GM12878 (cell line): Measurements from ENCODE around the gene FAAP100. TPM values are rescaled to one million over a fixed set of nuclear protein-coding genes. Genes with fewer than 3 reads are reported as not detected.

ENCODE experiments used
- ATAC-seq: fragments of 200-7000 bp; cut with Tn5 transposase; 3 replicates; pipeline ENCODE4 v1.9.1; 2020; ENCODE audit warnings: mild to moderate bottlenecking, moderate library complexity
- BruUV-seq: library from RNA; stranded (reverse); fragments of 400-500 nt; replicated peaks from 2 replicates; lab custom pipeline; 2021; lab: Mats Ljungman, UMichigan
- CTCF ChIA-PET: fragments of 300-600 bp; sonication (Branson Sonifier 250); formaldehyde crosslinking; extraction: SDS; loops from one replicate; lab custom pipeline; 2021; ENCODE audit warnings: inconsistent platforms; lab: Yijun Ruan, JAX
- POLR2A ChIA-PET: fragments of 350-600 bp; formaldehyde crosslinking; extraction: SDS; loops from one replicate; lab custom pipeline; 2021; ENCODE audit warnings: inconsistent platforms; lab: Charles Lee
- RAD21 ChIA-PET: fragments of 300-600 bp; sonication (Branson Sonifier 250); formaldehyde crosslinking; loops from one replicate; lab custom pipeline; 2023; ENCODE audit warnings: antibody characterized with exemption; ENCODE audit not compliant: unreplicated experiment; lab: Charles Lee
- SMC1A ChIA-PET: fragments of 300-600 bp; sonication (Branson Sonifier 250); formaldehyde crosslinking; loops from one replicate; lab custom pipeline; 2023; ENCODE audit not compliant: unreplicated experiment, uncharacterized antibody; lab: Charles Lee
- DNase-seq: peaks from one replicate; pipeline ENCODE4 v3.0.0-alpha.2; 2011; ENCODE audit warnings: low read depth, low spot score
- FAIRE-seq: peaks from 3 replicates; lab custom pipeline; 2011; peaks lifted over from hg19 to GRCh38; lab: Jason Lieb, UNC
- H2AFZ ChIP-seq: 2 replicates; pipeline ENCODE4 v1.6.0; 2011; ENCODE audit warnings: low read depth, low read length, control low read depth; ENCODE audit not compliant: control insufficient read depth
- H3K27ac ChIP-seq: 2 replicates; pipeline ENCODE4 v1.5.1; 2011; ENCODE audit warnings: control low read depth; ENCODE audit not compliant: control insufficient read depth, insufficient read depth
- H3K27me3 ChIP-seq, 2 experiments: replicated peaks in 1 of 2; 2 replicates each; pipeline versions ENCODE4 v1.6.0 to v1.6.1; 2011; ENCODE audit warnings: low read length in 1 of 2; ENCODE audit not compliant: control insufficient read depth in 2 of 2, insufficient read depth in 2 of 2
- H3K36me3 ChIP-seq, 2 experiments: 2 replicates each; pipeline ENCODE4 v1.5.1; 2011; ENCODE audit warnings: low read length in 1 of 2; ENCODE audit not compliant: control insufficient read depth in 2 of 2, insufficient read depth in 2 of 2
- H3K4me1 ChIP-seq: 2 replicates; pipeline ENCODE4 v1.6.1; 2011; ENCODE audit warnings: mild to moderate bottlenecking, low read length, moderate library complexity, mixed read lengths; ENCODE audit not compliant: control insufficient read depth, insufficient read depth
- H3K4me2 ChIP-seq: 2 replicates; pipeline ENCODE4 v1.6.0; 2011; ENCODE audit warnings: control low read depth; ENCODE audit not compliant: control insufficient read depth, insufficient read depth
- H3K4me3 ChIP-seq: fragments of 200-600 bp; sonication (generic); 2 replicates; pipeline ENCODE4 v1.5.1; 2016
- H3K79me2 ChIP-seq: 2 replicates; pipeline ENCODE4 v1.6.0; 2011; ENCODE audit warnings: low read length; ENCODE audit not compliant: control insufficient read depth, insufficient read depth
- H3K9ac ChIP-seq: 2 replicates; pipeline ENCODE4 v1.8.0; 2011; ENCODE audit warnings: low read length, control low read depth, mixed read lengths; ENCODE audit not compliant: control insufficient read depth, insufficient read depth
- H3K9me3 ChIP-seq: replicated peaks from 3 replicates; pipeline ENCODE4 v1.5.1; 2011; ENCODE audit warnings: mild to moderate bottlenecking, low read length; ENCODE audit not compliant: control insufficient read depth, insufficient read depth
- H4K20me1 ChIP-seq: 2 replicates; pipeline ENCODE4 v1.6.0; 2011; ENCODE audit not compliant: control insufficient read depth, insufficient read depth
- ATF7 ChIP-seq: fragments of 450-650 bp; IDR thresholded peaks from 2 replicates; pipeline ENCODE4 v1.6.1; 2016; ENCODE audit warnings: low read depth, mild to moderate bottlenecking
- CEBPZ ChIP-seq: fragments of 150-350 bp; IDR thresholded peaks from 2 replicates; pipeline ENCODE4 v1.6.1; 2016; ENCODE audit warnings: low read depth, low read length
- CREB1 ChIP-seq: IDR thresholded peaks from 2 replicates; pipeline ENCODE4 v1.6.1; 2012; ENCODE audit warnings: low read depth, mild to moderate bottlenecking, inconsistent platforms
- HDGF ChIP-seq: fragments of 450-650 bp; IDR thresholded peaks from 2 replicates; pipeline ENCODE4 v1.6.1; 2016; ENCODE audit warnings: antibody characterized with exemption
- JUNB ChIP-seq: IDR thresholded peaks from 2 replicates; pipeline ENCODE4 v1.6.1; 2016; ENCODE audit warnings: antibody characterized with exemption, mild to moderate bottlenecking
- MTA3 ChIP-seq: IDR thresholded peaks from 2 replicates; pipeline ENCODE4 v1.6.1; 2012; ENCODE audit warnings: low read length, inconsistent platforms, borderline replicate concordance
- POLR2A ChIP-seq: IDR thresholded peaks from 2 replicates; pipeline ENCODE4 v1.6.1; 2011; ENCODE audit warnings: low read depth, mild to moderate bottlenecking, low read length
- POU2F2 ChIP-seq: IDR thresholded peaks from 3 replicates; pipeline ENCODE4 v1.6.1; 2011; ENCODE audit warnings: low read depth, mild to moderate bottlenecking, low read length, borderline replicate concordance
- RCOR1 ChIP-seq: conservative IDR thresholded peaks from 2 replicates; pipeline ENCODE4 v1.6.1; 2012; ENCODE audit warnings: low read depth, low read length, improper control_type of control experiment
- SREBF2 ChIP-seq: IDR thresholded peaks from 2 replicates; pipeline ENCODE4 v1.6.1; 2012; ENCODE audit warnings: mild to moderate bottlenecking, low read length
- TCF12 ChIP-seq: IDR thresholded peaks from 2 replicates; pipeline ENCODE4 v1.6.1; 2011; ENCODE audit warnings: low read depth, mild to moderate bottlenecking, low read length
- TCF3 ChIP-seq: IDR thresholded peaks from 2 replicates; pipeline ENCODE4 v1.6.1; 2012; ENCODE audit warnings: low read depth, mild to moderate bottlenecking, low read length, borderline replicate concordance; ENCODE audit not compliant: insufficient read depth
- ZNF274 ChIP-seq: IDR thresholded peaks from one replicate; pipeline ENCODE4 v1.8.0; 2011; ENCODE audit not compliant: insufficient read length, insufficient read depth
- WGBS: methylation state at CpG from one replicate; pipeline ENCODE4 v1.1.6; 2016; ENCODE audit warnings: low lambda C conversion rate; ENCODE audit not compliant: insufficient replicate concordance, insufficient coverage; ENCODE audit errors: missing lambda C conversion rate; 5-methylcytosine and 5-hydroxymethylcytosine counted together
- in situ Hi-C: fragments of 300-500 bp; cut with MboI; formaldehyde crosslinking; loops from 9 replicates; pipeline ENCODE4 v1.14.3; 2018; ENCODE audit warnings: mixed read lengths
- intact Hi-C: fragments of 100-400 bp; cut with micrococcal nuclease; formaldehyde crosslinking; loops from one replicate; pipeline ENCODE4 v1.14.2; 2022; ENCODE audit not compliant: unreplicated experiment
- polyA plus RNA-seq, 11 experiments: library from polyadenylated mRNA; depleted of rRNA in 4 of 11; unstranded in 6 of 11; stranded (reverse) in 5 of 11; fragments of >200 nt; fragmentation: Nextera tagmentation in 4 of 11; fragmentation: Illumina TruSeq in 1 of 11; extraction: Ambion mirVana in 4 of 11; extraction: Trizol in 1 of 11; gene quantifications; 1 replicate in 1 of 11; 2 replicates in 10 of 11; pipeline versions ENCODE4 v1.2.1 to v1.2.3, GENCODE V29; 2011 to 2016; ENCODE audit warnings: inconsistent platforms in 2 of 11, missing spikeins in 2 of 11, low read depth in 1 of 11
- total RNA-seq, 4 experiments: library from RNA; depleted of rRNA in 3 of 4; stranded (reverse); fragments of >200 nt in 3 of 4; fragmentation: Illumina TruSeq in 1 of 4; extraction: Trizol in 1 of 4; gene quantifications; 2 replicates each; pipeline versions ENCODE4 v1.2.1 to v1.2.3, GENCODE V29; 2013 to 2021
- TF ChIP-seq, protein P1 (sequence below): IDR thresholded peaks from 2 replicates; pipeline ENCODE4 v1.6.1; 2011; ENCODE audit warnings: borderline replicate concordance, low read depth, mild to moderate bottlenecking, moderate library complexity, low read length; ENCODE audit not compliant: insufficient read depth, poor library complexity, severe bottlenecking
- TF ChIP-seq, protein P2 (sequence below): fragments of 450-650 bp; IDR thresholded peaks from 2 replicates; pipeline ENCODE4 v1.6.1; 2017; ENCODE audit warnings: antibody characterized with exemption, mild to moderate bottlenecking, moderate library complexity

Gene FAAP100
- total and polyA plus RNA-seq, 10 of the 15 experiments (the other 5 are each of a cell fraction or from before 2014, with no cell fraction given): 0.11 to 46.2 (median 17.1) TPM

DNA sequence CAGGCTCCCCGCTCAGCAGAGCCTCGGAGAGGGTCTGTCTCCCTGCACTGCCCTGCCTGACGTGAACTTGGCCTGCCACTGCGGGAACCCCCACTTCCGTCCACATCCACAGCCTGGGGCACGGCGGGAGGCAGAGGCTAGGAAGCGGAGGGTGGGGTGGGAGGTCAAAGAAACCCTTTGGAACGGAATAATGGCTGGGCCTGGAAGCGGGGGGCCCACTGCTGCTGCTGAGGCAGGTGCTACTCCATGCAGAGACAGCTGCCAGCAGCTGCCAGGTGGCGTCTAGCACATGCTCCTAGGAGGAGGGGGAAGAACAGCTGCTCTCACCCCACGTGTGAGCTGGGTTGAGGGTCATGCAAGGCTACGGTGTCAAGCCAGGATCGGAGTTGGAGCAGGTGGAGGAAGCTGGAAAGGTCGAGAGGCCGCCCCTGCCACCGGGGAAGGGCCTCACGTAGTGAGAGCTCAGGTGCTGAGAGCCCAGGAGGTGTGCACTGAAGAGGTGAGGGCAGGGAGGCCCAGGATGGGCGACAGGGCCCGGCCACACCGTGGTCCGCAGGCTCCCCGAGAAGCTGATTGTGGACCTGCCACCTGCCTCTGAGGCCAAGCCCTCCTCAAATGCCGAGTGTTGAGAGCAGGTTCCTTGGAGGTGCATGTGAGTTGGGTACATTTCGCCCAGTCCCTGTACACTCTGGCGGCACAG lies 14.1 kb downstream of the FAAP100 start:
- DNase-seq (no peak), FAIRE-seq (no peak), ATAC-seq (no peak; the same call in 2 of the 3 replicates)
- intact Hi-C loops (no loop called here), in situ Hi-C loops (no loop called here)
- Histone ChIP-seq H4K20me1 (no peaks in the 10 kb centered on the region), H3K79me2 (no peaks in the 10 kb centered on the region), H3K27me3 (no peaks in the 10 kb centered on the region; a peak in 2 of 4 replicates), H3K4me2 (no peak overlapping the region), H2AFZ (no peak overlapping the region), H3K9me3 (no peaks in the 10 kb centered on the region), H3K27ac (no peak overlapping the region), H3K9ac (no peak overlapping the region), H3K4me1 (no peaks in the 10 kb centered on the region), H3K4me3 (no peak overlapping the region), H3K36me3 (peaks cover 0 to 5% of the 10 kb centered on the region in 2 experiments; a peak in 2 of 4 replicates)
- BruUV-seq: no TSS peak
- POLR2A ChIA-PET: no interaction called here
- RAD21 ChIA-PET: interaction anchor here (0.7 to 1.0 kb wide), 3 partner anchors 23 to 246 kb away, joined by 3 read pairs; no protein-coding TSS in a partner anchor
- 75% methylated on average over 26 of the region's 26 CpGs for WGBS
- SMC1A ChIA-PET: interaction anchor here (0.5 kb wide), 1 partner anchor 8 kb away, joined by 3 read pairs; no protein-coding TSS in a partner anchor
- CTCF ChIA-PET: interaction anchor here (0.6 to 2.2 kb wide), 3 partner anchors 19 to 1129 kb away, joined by 3 to 5 read pairs (median 4); no protein-coding TSS in a partner anchor
- no peak for TF ChIP-seq JUNB
- TF ChIP-seq, protein P1, sequence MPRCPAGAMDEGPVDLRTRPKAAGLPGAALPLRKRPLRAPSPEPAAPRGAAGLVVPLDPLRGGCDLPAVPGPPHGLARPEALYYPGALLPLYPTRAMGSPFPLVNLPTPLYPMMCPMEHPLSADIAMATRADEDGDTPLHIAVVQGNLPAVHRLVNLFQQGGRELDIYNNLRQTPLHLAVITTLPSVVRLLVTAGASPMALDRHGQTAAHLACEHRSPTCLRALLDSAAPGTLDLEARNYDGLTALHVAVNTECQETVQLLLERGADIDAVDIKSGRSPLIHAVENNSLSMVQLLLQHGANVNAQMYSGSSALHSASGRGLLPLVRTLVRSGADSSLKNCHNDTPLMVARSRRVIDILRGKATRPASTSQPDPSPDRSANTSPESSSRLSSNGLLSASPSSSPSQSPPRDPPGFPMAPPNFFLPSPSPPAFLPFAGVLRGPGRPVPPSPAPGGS: peak; percentile 45
- 0 out of 2 replicates have a peak, but pooled peaks have one; percentile 22 for TF ChIP-seq TCF3
- TF ChIP-seq SREBF2: no peak
- TF ChIP-seq HDGF: no peak
- no peak for TF ChIP-seq CREB1
- TF ChIP-seq ATF7: no peak
- TF ChIP-seq CEBPZ: no peak
- TF ChIP-seq POLR2A: peak; percentile 57
- TF ChIP-seq ZNF274: no peak
- peak; percentile 64; the same call in 1 of the 2 replicates for TF ChIP-seq TCF12
- TF ChIP-seq POU2F2: no peak
- 0 out of 2 replicates have a peak, but pooled peaks have one; percentile 25 for TF ChIP-seq MTA3
- TF ChIP-seq, protein P2, sequence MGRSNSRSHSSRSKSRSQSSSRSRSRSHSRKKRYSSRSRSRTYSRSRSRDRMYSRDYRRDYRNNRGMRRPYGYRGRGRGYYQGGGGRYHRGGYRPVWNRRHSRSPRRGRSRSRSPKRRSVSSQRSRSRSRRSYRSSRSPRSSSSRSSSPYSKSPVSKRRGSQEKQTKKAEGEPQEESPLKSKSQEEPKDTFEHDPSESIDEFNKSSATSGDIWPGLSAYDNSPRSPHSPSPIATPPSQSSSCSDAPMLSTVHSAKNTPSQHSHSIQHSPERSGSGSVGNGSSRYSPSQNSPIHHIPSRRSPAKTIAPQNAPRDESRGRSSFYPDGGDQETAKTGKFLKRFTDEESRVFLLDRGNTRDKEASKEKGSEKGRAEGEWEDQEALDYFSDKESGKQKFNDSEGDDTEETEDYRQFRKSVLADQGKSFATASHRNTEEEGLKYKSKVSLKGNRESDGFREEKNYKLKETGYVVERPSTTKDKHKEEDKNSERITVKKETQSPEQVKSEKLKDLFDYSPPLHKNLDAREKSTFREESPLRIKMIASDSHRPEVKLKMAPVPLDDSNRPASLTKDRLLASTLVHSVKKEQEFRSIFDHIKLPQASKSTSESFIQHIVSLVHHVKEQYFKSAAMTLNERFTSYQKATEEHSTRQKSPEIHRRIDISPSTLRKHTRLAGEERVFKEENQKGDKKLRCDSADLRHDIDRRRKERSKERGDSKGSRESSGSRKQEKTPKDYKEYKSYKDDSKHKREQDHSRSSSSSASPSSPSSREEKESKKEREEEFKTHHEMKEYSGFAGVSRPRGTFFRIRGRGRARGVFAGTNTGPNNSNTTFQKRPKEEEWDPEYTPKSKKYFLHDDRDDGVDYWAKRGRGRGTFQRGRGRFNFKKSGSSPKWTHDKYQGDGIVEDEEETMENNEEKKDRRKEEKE: no peak
- TF ChIP-seq RCOR1: no peak
